Measurements from ENCODE around the gene LTBP1.

The LTBP1 gene

DNA sequence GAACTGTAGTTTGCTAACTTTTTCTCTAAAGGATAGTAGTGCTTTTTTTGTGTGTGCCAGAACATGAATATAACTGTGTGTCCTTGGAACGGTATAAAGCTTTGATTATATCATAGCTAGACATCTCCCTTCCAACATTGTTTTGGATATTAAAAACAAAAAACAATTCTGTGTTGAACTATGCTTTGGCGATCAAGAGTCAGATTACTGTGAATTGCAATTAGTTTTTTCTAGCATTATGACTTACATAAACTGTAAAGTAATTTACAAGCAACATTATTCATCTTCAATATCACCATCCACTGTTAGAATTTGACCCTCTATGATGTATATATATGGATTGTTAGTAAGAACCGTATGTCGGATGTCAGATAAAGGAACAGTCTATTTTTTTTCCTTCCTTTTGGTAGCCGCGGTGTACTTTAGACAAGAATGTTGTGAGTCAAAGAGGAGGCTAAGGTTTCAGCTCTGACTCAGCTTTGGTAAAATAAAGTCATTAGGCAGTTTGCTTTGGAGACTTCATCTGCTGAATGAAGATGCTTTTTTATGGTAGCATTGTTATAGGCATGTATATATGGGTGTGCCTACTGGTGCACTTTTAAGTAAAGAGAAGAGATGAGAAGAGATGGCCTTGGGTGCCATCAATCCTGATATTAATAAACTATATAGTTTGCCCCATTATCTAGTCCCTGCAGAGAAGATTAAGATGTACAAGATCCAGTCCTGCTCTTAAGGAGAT, 76.4 kb downstream of the LTBP1 start:
- TF ChIP-seq, protein P1, sequence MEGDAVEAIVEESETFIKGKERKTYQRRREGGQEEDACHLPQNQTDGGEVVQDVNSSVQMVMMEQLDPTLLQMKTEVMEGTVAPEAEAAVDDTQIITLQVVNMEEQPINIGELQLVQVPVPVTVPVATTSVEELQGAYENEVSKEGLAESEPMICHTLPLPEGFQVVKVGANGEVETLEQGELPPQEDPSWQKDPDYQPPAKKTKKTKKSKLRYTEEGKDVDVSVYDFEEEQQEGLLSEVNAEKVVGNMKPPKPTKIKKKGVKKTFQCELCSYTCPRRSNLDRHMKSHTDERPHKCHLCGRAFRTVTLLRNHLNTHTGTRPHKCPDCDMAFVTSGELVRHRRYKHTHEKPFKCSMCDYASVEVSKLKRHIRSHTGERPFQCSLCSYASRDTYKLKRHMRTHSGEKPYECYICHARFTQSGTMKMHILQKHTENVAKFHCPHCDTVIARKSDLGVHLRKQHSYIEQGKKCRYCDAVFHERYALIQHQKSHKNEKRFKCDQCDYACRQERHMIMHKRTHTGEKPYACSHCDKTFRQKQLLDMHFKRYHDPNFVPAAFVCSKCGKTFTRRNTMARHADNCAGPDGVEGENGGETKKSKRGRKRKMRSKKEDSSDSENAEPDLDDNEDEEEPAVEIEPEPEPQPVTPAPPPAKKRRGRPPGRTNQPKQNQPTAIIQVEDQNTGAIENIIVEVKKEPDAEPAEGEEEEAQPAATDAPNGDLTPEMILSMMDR (IDR thresholded peaks at IDR 0.05; ENCODE audit: low read depth, low read length): no peak
- peak; percentile 92 for DNase-seq (ENCODE audit: low read depth, low spot score)

DNA sequence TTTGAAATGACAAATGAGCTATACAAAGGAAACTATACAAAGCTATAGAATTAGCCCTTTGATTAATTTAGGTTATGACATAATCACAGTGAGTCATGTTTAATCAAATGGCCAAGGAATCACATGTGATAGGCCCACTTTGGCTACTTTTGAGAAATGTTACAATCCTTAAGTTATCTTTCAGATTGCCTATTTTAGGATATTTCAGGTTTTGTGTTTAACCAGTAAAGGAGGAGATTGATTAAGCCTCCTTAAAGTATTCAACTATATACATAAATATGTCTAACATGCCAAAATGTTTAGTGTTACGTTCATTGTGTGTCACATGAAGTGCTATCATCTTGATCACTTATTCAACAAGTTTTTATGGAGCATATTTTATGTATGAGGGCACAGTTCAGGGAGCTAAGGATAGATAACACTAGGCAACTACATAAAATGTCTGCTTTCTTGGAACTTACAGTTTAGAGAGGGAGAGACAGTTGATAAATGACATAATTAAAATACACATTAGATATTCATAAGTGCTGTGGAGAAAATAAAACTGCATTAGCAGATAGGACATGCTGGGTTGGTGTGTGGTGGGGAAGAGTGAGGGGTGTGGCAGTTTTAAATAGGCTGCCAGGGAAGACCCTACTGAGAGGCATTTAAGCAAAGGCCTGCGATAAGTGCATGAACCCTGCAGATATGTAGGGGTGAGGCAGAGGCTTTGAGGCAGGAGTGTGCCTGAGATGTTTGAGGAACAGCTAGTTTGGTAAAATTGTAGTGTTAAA, 77.2 kb downstream of the LTBP1 start:
- no peak overlapping the region for H3K4me3 ChIP-seq (ENCODE audit: low read depth, low read length)
- no peak for DNase-seq (ENCODE audit: low read depth, low spot score)
- TF ChIP-seq, protein P1 (IDR thresholded peaks at IDR 0.05; ENCODE audit: low read depth, low read length): no peak
- in situ Hi-C loops (cut with HindIII; ENCODE audit: low sequenced_read_pairs): no loop called here

More for the DNA sequence above, 76.4 kb downstream of the LTBP1 start:
- no peak overlapping the region for H3K4me3 ChIP-seq (ENCODE audit: low read depth, low read length)
- in situ Hi-C loops (cut with HindIII; ENCODE audit: low sequenced_read_pairs): no loop called here

DNA sequence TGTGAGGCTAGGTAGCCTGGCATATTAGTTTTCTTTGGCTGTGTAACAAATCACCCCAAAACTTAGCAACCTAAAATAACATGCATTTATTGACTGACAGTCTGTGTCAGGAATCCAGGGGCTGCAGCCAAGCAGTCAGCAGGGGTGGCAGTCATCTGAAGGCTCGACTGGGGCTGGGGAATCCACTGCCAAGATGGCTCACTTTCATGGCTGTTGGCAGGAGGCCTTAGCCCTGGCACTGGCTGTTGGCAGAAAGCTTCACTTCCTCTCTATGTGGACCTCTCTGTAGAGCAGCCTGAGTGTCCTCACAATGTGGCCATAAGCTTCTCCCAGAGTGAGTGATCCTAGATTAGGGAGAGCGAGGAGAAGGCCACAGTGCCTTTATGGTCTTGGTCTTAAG, 78.0 kb downstream of the LTBP1 start:
- TF ChIP-seq, protein P1 (IDR thresholded peaks at IDR 0.05; ENCODE audit: low read depth, low read length): no peak
- no peak overlapping the region for H3K4me3 ChIP-seq (ENCODE audit: low read depth, low read length)
- DNase-seq (ENCODE audit: low read depth, low spot score): no peak
- in situ Hi-C loops (cut with HindIII; ENCODE audit: low sequenced_read_pairs): no loop called here

DNA sequence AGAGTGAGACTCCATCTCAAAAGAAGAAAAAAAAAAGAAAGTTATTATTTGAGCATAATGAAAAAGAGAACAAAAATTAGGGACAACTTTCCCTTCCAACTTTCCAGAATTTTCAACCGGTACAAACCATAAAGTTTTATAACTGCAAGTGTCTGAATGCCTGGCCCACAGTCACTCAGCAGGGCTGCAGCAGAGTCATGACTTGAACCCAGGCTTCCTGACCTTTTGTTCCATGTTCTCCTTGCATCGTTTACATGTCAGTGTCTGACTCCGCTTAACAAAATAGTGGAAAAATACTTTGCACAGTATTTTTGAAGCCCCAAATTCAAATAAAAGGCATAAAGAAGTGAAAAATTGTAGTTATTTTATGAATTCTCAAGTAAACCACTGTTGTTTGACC, 82.7 kb downstream of the LTBP1 start:
- H3K4me3 ChIP-seq (ENCODE audit: low read depth, low read length): no peak overlapping the region
- peak; percentile 30 for DNase-seq (ENCODE audit: low read depth, low spot score)
- in situ Hi-C loops (cut with HindIII; ENCODE audit: low sequenced_read_pairs): no loop called here
- TF ChIP-seq, protein P1 (IDR thresholded peaks at IDR 0.05; ENCODE audit: low read depth, low read length): no peak

DNA sequence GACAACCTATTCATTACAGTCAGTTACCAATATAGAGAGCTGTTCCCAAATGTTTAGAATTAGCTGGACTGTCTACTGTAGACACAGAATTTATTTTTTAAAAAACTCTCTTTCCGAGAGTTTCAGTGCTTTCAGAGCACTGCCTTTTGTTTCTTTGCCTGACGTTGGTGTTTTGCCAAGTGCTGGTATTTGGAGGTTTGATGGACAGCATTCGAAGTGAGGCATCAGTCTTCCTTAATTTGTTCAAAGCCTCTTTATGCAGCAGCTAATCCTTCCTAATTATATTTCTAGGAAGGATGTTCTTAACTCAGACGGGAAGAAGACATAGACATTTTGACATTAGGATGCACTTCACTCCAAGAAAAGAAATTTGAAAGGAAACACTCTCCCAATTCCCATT, 83.2 kb downstream of the LTBP1 start:
- TF ChIP-seq, protein P1 (IDR thresholded peaks at IDR 0.05; ENCODE audit: low read depth, low read length): no peak
- no peak overlapping the region for H3K4me3 ChIP-seq (ENCODE audit: low read depth, low read length)
- in situ Hi-C loops (cut with HindIII; ENCODE audit: low sequenced_read_pairs): no loop called here

DNA sequence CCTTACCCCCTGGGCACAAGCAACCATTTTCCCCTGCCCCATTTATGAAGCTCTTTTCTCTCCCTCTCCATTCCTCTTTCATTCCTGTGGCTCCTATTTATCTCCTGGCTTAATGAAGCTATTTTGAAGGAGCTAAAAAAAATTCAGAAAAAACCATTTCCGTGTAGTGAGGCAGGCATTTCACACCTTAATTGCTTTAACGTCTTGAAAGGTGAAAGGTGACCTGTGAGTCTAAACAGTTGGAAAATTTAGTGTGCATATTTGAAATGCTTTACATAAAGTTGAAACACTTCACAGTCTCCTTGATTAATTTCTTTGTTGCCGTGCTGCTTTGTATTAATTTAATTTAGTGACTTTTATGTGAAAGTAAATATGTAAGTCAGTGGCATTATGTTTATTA, 83.6 kb downstream of the LTBP1 start:
- in situ Hi-C loops (cut with HindIII; ENCODE audit: low sequenced_read_pairs): no loop called here
- TF ChIP-seq, protein P1 (IDR thresholded peaks at IDR 0.05; ENCODE audit: low read depth, low read length): no peak
- no peak for DNase-seq (ENCODE audit: low read depth, low spot score)
- H3K4me3 ChIP-seq (ENCODE audit: low read depth, low read length): no peak overlapping the region

More for the DNA sequence above, 83.2 kb downstream of the LTBP1 start:
- DNase-seq (ENCODE audit: low read depth, low spot score): no peak

Data from astrocyte of the spinal cord (primary cell).